ENCODE measurements around the gene GCC1.

DNA sequence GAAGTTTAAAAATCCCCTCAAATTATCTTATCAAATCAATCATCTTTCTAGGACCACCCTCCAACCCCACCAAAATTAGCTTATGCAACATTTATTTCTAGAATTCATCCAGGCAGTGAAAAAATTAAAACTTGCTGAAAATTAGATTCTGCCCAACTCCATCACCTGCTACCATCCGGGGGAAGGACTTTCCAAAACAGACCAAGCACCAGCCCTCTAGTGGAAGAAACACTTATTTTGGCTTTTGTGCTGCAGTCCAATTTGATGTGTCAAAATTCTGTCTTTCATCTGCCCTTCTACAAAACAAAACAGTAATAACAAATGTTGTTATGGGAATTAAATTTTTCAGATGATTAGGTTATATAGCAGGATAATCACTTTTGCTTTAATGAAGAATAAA lies 35.1 kb downstream of the GCC1 start:
- TF ChIP-seq, protein P1, sequence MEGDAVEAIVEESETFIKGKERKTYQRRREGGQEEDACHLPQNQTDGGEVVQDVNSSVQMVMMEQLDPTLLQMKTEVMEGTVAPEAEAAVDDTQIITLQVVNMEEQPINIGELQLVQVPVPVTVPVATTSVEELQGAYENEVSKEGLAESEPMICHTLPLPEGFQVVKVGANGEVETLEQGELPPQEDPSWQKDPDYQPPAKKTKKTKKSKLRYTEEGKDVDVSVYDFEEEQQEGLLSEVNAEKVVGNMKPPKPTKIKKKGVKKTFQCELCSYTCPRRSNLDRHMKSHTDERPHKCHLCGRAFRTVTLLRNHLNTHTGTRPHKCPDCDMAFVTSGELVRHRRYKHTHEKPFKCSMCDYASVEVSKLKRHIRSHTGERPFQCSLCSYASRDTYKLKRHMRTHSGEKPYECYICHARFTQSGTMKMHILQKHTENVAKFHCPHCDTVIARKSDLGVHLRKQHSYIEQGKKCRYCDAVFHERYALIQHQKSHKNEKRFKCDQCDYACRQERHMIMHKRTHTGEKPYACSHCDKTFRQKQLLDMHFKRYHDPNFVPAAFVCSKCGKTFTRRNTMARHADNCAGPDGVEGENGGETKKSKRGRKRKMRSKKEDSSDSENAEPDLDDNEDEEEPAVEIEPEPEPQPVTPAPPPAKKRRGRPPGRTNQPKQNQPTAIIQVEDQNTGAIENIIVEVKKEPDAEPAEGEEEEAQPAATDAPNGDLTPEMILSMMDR (IDR thresholded peaks at IDR 0.05), result no peak
- no peak for TF ChIP-seq POLR2A (IDR thresholded peaks at IDR 0.05)

All from body of pancreas (tissue), 4 donors.